ENCODE data around the gene BABAM2.

GRCh38 chr2:28283861-28284260 lies 393.3 kb downstream of the BABAM2 start:
- TF ChIP-seq ATF1 (CRISPR knock-in tag; IDR thresholded peaks at IDR 0.05) (no peak), ATF1 (tag; IDR thresholded peaks at IDR 0.05) (no peak), REST (IDR thresholded peaks at IDR 0.05; ENCODE audit: borderline replicate concordance) (no peak), REST (CRISPR knock-in tag; IDR thresholded peaks at IDR 0.05; ENCODE audit: low read depth) (no peak), CBX3 (IDR thresholded peaks at IDR 0.05; ENCODE audit: borderline replicate concordance in 1 of 2, low read length in 2 of 2) (no peak), MGA (IDR thresholded peaks at IDR 0.05) (no peak), RBM15 (IDR thresholded peaks at IDR 0.05; ENCODE audit: insufficient read depth, low read length) (no peak)
